Activated naive CD8-positive, alpha-beta T cell treated with anti-CD3 and anti-CD28 coated beads for 36 hours (primary cell): ENCODE results near the gene PHPT1. TPM values are rescaled to one million over a fixed set of nuclear protein-coding genes. Genes with fewer than 3 reads are reported as not detected.

Experiments used
- DNase-seq: peaks from one replicate; pipeline ENCODE4 v3.0.0; 2021
- H3K27ac Mint-ChIP-seq: one replicate; pipeline ENCODE4 v1.8.0; 2022; ENCODE audit warnings: mild to moderate bottlenecking, moderate library complexity, mixed read lengths
- H3K27me3 Mint-ChIP-seq: one replicate; pipeline ENCODE4 v1.8.0; 2022; ENCODE audit warnings: mild to moderate bottlenecking, mixed read lengths
- H3K36me3 Mint-ChIP-seq: one replicate; pipeline ENCODE4 v1.8.0; 2021; ENCODE audit warnings: mild to moderate bottlenecking, mixed read lengths
- H3K4me1 Mint-ChIP-seq: one replicate; pipeline ENCODE4 v1.8.0; 2021; ENCODE audit warnings: mixed read lengths
- H3K4me3 Mint-ChIP-seq: one replicate; pipeline ENCODE4 v1.8.0; 2022; ENCODE audit warnings: mild to moderate bottlenecking, moderate library complexity, mixed read lengths
- H3K9me3 Mint-ChIP-seq: one replicate; pipeline ENCODE4 v1.8.0; 2022; ENCODE audit warnings: mixed read lengths
- total RNA-seq, 2 experiments: library from RNA; stranded (reverse); gene quantifications; one replicate each; pipeline ENCODE4 v1.2.3, GENCODE V29; 2021

PHPT1 gene
- total RNA-seq, 2 experiments from 2014 or later: 93.0 to 97.8 TPM

- H3K27me3 Mint-ChIP-seq: no peaks in the 10 kb centered on the region
- no peaks in the 10 kb centered on the region for H3K9me3 Mint-ChIP-seq
- peaks cover 35% of the 10 kb centered on the region for H3K36me3 Mint-ChIP-seq
- DNase-seq: no peak
- H3K27ac Mint-ChIP-seq: no peak overlapping the region
- peaks cover 19% of the 10 kb centered on the region for H3K4me1 Mint-ChIP-seq
- no peak overlapping the region for H3K4me3 Mint-ChIP-seq
These were observed 34.3 kb upstream of the PHPT1 start for GRCh38 chr9:136814725-136815421.

- DNase-seq: no peak
- peaks cover 31% of the 10 kb centered on the region for H3K36me3 Mint-ChIP-seq
- no peaks in the 10 kb centered on the region for H3K27me3 Mint-ChIP-seq
- peaks cover 16% of the 10 kb centered on the region for H3K4me1 Mint-ChIP-seq
- no peak overlapping the region for H3K4me3 Mint-ChIP-seq
- no peaks in the 10 kb centered on the region for H3K9me3 Mint-ChIP-seq
- no peak overlapping the region for H3K27ac Mint-ChIP-seq
These were observed 33.8 kb upstream of the PHPT1 start for GRCh38 chr9:136815422-136815782.

- no peaks in the 10 kb centered on the region for H3K27me3 Mint-ChIP-seq
- no peaks in the 10 kb centered on the region for H3K9me3 Mint-ChIP-seq
- H3K36me3 Mint-ChIP-seq: peaks cover 10% of the 10 kb centered on the region
- DNase-seq: no peak
- H3K4me1 Mint-ChIP-seq: peaks cover 6% of the 10 kb centered on the region
- peak overlapping the region; percentile 3 for H3K4me3 Mint-ChIP-seq
- no peak overlapping the region for H3K27ac Mint-ChIP-seq
These were observed 28.0 kb upstream of the PHPT1 start for GRCh38 chr9:136820971-136821825.

DNA sequence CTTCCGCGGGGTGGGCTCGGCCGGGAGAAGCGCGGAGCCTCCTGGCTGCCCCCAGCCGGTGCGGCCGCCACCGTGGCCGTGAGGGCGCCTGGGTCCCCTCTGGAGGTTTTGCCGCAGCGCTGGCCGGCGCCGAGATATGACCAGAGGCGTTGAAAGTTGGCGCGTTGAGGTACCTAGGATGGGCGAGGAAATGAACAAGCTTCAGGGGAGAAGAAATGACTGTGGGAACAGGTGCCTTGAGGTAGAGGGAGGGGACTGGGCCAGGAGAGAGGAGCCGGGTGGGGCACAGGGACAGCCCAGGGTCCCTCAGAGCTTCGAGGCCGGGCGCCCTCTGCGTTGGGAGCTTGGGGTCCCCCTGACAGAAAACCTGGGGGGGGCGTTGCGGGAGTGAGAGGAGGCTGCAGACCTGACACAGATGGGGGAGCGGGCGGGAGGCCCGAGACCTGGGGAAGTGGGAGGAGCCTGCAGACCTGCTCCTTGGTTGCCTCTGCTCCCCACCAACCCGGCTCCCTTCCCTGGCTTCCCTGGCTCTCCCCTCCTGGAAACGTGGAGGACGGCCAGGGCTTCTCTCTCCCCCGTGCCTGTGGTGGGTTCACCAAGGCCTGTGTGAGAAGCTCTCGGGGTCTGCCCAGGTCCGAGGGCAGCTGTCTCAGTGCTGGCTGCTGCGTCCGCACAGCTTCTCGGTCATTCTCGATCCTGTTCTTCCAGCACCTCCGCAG lies 27.2 kb upstream of the PHPT1 start:
- Mint-ChIP-seq H3K27ac (no peak overlapping the region), H3K4me1 (peaks cover 6% of the 10 kb centered on the region), H3K4me3 (no peak overlapping the region), H3K9me3 (no peaks in the 10 kb centered on the region), H3K36me3 (peaks cover 6% of the 10 kb centered on the region), H3K27me3 (no peaks in the 10 kb centered on the region)
- no peak for DNase-seq

GRCh38 chr9:136823136-136824046 lies 25.8 kb upstream of the PHPT1 start:
- H3K27me3 Mint-ChIP-seq: no peaks in the 10 kb centered on the region
- peaks cover 3% of the 10 kb centered on the region for H3K36me3 Mint-ChIP-seq
- H3K4me1 Mint-ChIP-seq: peaks cover 6% of the 10 kb centered on the region
- H3K4me3 Mint-ChIP-seq: no peak overlapping the region
- no peak overlapping the region for H3K27ac Mint-ChIP-seq
- DNase-seq: no peak
- H3K9me3 Mint-ChIP-seq: no peaks in the 10 kb centered on the region

- DNase-seq: no peak
- Mint-ChIP-seq H3K27ac (no peak overlapping the region), H3K4me3 (no peak overlapping the region), H3K36me3 (peaks cover 5% of the 10 kb centered on the region), H3K4me1 (peaks cover 6% of the 10 kb centered on the region), H3K9me3 (no peaks in the 10 kb centered on the region), H3K27me3 (no peaks in the 10 kb centered on the region)
These were observed 24.5 kb upstream of the PHPT1 start for GRCh38 chr9:136824496-136825225.

GRCh38 chr9:136825295-136826187 lies 23.7 kb upstream of the PHPT1 start:
- H3K36me3 Mint-ChIP-seq: peaks cover 6% of the 10 kb centered on the region
- no peaks in the 10 kb centered on the region for H3K9me3 Mint-ChIP-seq
- no peak overlapping the region for H3K4me3 Mint-ChIP-seq
- no peak for DNase-seq
- no peak overlapping the region for H3K27ac Mint-ChIP-seq
- peaks cover 6% of the 10 kb centered on the region for H3K4me1 Mint-ChIP-seq
- no peaks in the 10 kb centered on the region for H3K27me3 Mint-ChIP-seq

DNA sequence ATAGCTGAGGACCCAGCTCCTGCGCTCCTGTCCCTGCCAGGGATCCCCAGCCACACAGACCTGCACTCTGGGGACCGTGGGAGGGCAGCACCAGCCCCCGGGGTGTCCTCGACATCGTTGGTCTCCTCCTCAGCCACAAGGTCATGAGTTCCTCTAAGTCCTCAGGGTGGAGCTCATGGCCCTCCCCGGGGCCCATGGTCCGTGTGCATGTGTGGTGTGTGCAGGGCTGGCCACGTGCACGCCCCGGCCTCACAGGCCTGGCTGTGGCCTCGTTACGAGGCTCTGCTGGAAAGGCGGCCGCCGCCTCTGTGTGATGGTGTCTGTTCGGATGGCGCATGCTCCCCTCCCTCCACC lies 23.0 kb upstream of the PHPT1 start:
- peaks cover 2% of the 10 kb centered on the region for H3K36me3 Mint-ChIP-seq
- no peaks in the 10 kb centered on the region for H3K9me3 Mint-ChIP-seq
- no peaks in the 10 kb centered on the region for H3K27me3 Mint-ChIP-seq
- H3K4me3 Mint-ChIP-seq: no peak overlapping the region
- peaks cover 3% of the 10 kb centered on the region for H3K4me1 Mint-ChIP-seq
- H3K27ac Mint-ChIP-seq: no peak overlapping the region
- no peak for DNase-seq

GRCh38 chr9:136826703-136827582 lies 22.3 kb upstream of the PHPT1 start:
- DNase-seq: no peak
- peaks cover 2% of the 10 kb centered on the region for H3K36me3 Mint-ChIP-seq
- H3K27ac Mint-ChIP-seq: no peak overlapping the region
- no peaks in the 10 kb centered on the region for H3K9me3 Mint-ChIP-seq
- H3K4me3 Mint-ChIP-seq: no peak overlapping the region
- no peaks in the 10 kb centered on the region for H3K27me3 Mint-ChIP-seq
- peaks cover 3% of the 10 kb centered on the region for H3K4me1 Mint-ChIP-seq

- no peak for DNase-seq
- no peak overlapping the region for H3K4me3 Mint-ChIP-seq
- peaks cover 3% of the 10 kb centered on the region for H3K4me1 Mint-ChIP-seq
- H3K36me3 Mint-ChIP-seq: peaks cover 2% of the 10 kb centered on the region
- H3K9me3 Mint-ChIP-seq: no peaks in the 10 kb centered on the region
- no peaks in the 10 kb centered on the region for H3K27me3 Mint-ChIP-seq
- no peak overlapping the region for H3K27ac Mint-ChIP-seq
These were observed 21.3 kb upstream of the PHPT1 start for GRCh38 chr9:136827794-136828473.

DNA sequence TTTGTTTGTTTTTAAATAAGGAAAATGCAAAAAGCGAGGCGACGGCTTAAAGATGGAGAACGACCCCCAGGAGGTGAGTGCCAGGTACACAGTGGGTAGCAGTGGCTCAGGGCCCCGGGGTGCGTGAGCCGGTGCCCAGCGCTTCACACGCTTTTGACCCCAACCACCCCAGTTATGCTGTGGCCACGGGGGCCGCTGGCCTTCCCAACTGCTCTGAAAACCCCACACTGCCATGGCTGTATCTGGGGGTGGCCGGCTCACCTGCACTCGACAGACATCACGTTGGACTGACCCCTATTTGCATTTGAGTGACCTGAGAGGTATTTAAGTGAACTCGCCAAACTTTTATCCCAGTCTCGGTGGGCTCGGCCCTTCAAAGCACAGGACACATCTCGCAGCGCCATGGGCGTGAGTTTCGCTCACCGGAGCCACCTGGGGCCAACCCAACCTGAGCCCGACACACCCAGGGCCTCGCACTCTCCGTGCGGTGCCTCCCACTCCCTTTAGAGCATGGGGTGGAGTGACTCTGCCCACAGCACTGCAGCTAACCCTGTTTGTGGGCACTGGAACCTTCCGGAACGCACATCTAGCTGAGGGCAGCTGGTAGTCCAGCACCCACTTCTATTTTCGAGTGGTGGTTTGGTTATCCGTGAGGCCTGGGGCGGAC lies 20.6 kb upstream of the PHPT1 start:
- H3K4me3 Mint-ChIP-seq: no peak overlapping the region
- H3K27ac Mint-ChIP-seq: no peak overlapping the region
- no peaks in the 10 kb centered on the region for H3K9me3 Mint-ChIP-seq
- peaks cover 2% of the 10 kb centered on the region for H3K36me3 Mint-ChIP-seq
- no peaks in the 10 kb centered on the region for H3K4me1 Mint-ChIP-seq
- no peak for DNase-seq
- H3K27me3 Mint-ChIP-seq: no peaks in the 10 kb centered on the region

GRCh38 chr9:136829412-136829811 lies 19.8 kb upstream of the PHPT1 start:
- Mint-ChIP-seq H3K9me3 (no peaks in the 10 kb centered on the region), H3K4me1 (no peaks in the 10 kb centered on the region), H3K27me3 (no peaks in the 10 kb centered on the region), H3K36me3 (peaks cover 2% of the 10 kb centered on the region), H3K4me3 (no peak overlapping the region), H3K27ac (no peak overlapping the region)
- no peak for DNase-seq
